GM21619 (cell line): ENCODE data around the gene C1GALT1C1L.
"Not testable (repeated sequence)": the region's sequence is repeated elsewhere in the genome, so short reads cannot be mapped to it uniquely, and the experiment has no call there.

Source experiments
- ATAC-seq: cut with Tn5 transposase; IDR thresholded peaks from one replicate; pipeline ENCODE4 v1.9.1; 2021; ENCODE audit not compliant: unreplicated experiment

C1GALT1C1L gene

DNA sequence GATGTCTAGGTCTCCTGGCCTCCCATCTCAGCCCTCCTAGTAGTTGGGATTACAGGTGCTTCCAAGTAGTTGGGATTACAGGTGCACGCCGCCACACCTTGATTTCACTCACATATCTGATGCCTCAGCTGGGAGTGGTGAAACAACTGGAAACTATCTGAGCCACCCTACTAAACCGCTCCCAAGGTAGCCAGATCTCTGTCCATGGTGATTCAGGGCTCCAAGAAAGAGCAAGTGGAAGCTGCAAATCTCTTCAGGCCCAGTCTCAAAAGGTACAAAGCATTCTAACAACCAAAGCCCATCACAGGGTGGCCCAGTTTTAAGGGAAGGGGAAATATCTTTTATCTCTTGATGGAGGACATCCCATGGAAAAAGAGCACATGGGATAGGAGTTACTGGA is 19.0 kb downstream of the C1GALT1C1L start:
- no peak for ATAC-seq

DNA sequence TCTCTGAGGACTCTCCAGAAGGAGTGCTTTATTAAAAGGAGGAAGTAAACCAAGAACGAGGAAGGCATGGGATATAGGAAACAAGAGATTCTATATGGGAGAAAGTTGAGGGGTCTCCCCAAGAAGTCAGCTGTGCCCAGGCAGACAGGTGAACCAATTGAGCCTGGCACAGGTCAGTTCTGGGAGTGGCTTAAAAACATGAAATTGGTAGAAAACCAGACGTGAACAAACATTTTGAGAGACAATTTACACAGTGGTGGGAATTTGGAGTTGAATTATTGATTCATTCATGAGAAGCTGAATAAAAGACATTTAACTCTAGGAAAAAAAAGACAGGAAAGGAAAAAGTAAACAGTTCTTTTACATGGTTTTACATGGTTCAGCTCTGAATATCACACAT is 22.7 kb downstream of the C1GALT1C1L start:
- ATAC-seq = no peak

DNA sequence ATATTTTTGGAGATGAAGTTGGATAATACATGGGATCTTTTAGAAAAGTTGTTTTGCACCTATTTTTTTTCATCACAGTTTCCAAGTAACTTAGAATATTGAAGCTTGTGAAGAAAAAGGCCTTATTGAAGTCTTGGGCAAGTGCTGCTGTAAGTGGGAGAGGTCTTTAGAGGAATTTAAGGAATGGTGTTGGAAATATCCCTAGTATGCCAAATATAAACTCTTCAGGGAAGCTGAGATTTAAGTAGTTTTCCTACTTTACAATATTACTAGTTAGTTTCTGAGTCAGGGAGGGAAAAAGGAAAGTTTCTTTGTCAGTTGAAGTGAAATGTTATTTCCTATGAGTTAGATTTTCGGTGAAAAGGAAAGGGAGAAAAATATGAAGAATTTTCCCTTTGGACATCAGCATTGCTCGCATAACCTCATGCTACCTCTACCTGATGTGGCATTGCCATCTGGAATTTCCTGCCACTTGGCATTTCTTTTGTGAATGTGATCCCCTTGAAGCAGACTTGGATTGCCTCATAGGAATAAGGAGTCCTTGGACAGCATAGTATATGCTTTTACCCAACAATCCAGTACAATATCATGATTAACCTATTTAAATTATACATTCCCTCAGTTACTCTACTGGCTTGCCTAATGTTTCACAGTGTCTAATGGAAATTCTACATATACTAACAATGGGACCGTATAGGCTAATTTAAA is 27.1 kb downstream of the C1GALT1C1L start:
- ATAC-seq = no peak

DNA sequence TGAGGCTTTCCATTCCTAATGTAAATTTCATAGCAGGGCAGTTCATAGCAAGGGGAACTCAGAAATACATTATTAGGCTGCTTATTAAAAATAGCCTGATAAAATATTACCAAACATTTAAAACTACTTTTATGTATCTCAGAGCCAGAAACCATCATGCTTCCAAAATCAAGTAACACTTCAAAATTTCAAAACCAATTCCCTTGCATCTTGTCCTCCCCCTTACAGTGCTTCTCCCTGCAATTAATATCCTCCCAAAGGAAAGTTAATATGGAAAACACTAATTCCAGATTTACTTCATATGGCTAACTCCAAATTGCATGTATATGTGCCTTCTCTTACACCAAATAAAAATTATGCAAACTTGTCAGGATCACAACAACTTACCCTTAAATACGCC is 32.5 kb downstream of the C1GALT1C1L start:
- no peak for ATAC-seq

DNA sequence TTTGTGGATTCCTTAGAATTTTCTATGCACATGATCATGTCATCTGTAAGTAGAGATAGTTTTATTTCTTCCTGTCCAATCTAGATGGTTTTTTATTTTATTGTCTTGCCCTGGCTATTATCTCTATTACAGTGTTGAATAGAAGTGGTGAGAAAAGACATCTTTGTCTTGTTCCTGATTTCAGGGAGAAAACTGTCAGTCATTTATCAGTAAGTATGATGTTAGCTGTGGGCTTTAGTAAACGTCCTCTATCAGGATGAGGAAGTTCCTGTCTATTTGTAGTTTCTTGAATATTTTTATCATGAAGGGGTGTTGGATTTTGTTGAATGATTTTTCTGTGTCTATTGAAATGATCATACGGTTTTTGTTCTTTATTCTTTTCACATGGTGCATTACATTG is 33.9 kb downstream of the C1GALT1C1L start:
- no peak for ATAC-seq

DNA sequence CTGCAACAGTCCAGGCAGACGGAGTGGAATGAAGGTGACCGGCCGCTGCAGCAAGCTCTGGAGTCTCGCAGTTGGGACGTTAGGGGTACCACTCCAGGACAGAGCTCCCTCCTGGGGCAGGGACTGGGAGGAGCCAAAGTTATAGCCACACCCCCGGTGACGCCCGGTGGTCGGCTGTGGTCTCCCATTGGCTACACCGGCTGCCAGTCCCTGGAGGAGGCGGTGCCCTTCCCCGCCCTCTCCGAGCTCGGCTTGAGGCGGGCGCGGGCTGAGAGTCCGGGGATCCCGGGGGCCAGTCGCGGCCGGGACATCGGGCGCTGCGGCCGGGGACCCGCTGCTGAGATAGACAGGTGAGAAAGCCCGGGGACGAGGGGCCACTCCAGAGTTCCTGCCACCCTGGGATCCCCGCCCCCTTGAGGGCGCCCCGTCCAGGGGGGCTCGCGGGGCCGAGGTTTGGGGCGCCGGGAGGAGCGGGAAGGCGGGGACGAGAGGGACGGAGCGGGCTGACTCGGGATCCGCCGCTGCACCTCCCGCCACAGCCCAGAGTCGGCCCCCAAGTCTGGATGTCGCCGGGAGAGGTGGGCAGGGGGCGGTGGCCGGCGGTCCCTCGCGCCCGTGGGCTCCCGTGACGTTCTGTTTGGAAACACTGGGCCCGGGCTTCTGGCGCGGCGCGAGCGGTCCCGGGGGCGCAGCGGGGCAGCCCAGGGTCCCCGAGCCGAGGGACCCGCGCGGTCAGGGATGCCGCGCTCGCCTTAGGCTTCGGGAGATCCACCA is 39.0 kb downstream of the C1GALT1C1L start, which contains the start of gene PLEKHH2:
PLEKHH2 (plus strand) TSS at position 231 of the 774 bp plus-strand sequence. CDS start 7,414 bp downstream, outside the sequence.
- ATAC-seq = peak; percentile 100

DNA sequence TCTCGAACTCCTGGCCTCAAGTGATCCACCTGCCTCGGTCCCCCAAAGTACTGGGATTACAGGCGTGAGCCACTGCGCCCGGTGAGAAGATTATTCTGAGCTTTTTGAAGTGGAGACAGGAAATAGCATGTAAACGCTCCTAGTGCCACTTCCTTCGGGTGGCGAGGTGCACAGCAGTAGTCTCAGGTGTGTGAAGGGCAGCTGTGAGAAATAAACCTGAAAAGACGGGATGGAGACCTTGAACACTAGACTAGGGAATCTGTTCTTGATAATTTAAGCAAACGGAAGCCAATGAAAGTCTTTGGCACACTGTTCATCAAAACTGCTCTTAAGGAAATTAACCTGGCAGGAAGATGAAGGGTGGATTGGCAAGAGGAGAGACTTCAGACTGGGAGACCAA is 39.6 kb downstream of the C1GALT1C1L start:
- no peak for ATAC-seq

DNA sequence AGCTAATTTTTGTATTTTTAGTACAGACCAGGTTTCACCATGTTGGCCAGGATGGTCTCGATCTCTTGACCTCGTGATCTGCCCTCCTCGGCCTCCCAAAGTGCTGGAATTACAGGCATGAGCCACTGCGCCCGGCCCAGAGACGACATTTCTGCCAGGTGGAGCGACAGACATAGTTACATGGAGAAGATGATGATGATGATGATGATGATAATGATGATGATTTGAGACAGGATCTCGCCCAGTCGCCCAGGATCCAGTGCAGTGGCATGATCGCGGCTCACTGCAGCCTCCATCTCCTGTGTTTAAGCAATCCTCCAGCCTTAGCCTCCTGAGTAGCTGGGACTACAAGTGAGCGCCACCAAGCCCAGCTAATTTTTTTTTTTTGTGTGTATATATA is 40.1 kb downstream of the C1GALT1C1L start:
- ATAC-seq = not testable (repeated sequence)

DNA sequence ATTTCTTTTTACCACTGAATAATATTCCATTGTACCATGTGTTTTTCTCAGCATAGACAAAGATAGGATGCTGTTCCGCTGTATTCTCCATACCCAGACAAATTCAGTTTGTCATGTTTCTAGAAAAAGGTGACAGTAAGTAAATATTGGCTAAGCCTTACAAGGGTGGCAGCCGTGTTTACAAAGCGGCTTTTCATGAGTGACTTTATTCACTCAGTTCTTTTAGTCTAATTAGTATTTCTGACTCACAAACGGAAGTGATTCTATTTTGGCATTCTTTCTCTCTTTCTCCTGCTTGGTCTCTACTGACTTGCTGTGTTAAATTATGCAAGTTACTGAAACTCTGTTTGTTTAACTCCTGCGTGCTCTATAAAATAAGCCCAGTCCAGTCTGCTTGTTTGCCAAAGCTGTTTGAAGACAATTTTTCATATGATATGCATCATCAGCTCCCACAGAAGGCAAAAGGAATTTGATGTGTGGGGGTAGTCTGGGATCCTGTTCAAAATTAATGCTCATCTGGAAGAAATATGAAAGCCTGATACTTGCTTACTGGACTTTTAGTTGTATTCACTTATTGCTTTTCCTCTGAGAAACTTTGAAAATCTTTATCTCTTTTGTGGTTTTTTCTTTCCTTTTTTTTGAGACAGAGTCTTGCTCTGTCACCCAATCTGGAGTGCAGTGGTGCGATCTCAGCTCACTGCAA is 41.5 kb downstream of the C1GALT1C1L start:
- ATAC-seq = no peak

DNA sequence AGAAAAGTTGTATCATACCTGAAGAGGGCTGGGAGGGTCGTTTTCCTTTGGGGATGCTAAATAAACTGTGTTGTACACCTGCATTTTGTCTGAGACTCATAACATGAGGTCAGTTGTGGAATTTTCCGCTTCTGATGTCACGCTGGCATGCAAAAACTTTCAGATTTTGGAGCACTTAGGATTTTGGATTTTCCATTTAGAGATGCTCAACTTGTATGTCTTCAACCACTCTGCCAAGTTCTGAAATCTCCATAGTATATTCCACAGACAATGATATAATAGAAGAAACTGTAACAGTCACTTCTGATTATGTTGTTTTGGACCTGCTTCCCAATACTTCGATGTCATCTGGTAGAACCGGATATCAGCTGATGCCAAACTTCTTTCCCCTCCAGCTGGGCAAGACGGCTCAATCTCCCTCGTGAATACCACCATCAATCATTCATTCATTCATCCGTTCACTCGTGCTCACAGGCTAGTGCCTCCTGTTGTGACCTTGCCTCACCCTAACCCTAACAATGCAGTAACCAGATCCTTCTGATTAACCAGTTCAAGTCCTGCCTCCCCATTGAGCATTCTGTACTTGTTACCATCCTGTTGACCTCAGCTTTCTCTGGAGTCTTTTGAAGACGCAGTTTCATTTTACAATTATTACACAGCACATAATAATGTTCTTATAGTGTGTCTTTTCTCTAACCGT is 44.5 kb downstream of the C1GALT1C1L start:
- ATAC-seq = no peak
